Retinal pigment epithelial cell (primary cell): ENCODE data around the gene FAHD2A.
A peak's percentile ranks its signal among the peaks of the same experiment; 100 is the strongest.
"Not testable (repeated sequence)": the region's sequence is repeated elsewhere in the genome, so short reads cannot be mapped to it uniquely, and the experiment has no call there.

Source experiments
- DNase-seq: peaks from one replicate; pipeline ENCODE4 v3.0.0-alpha.2; 2010; ENCODE audit warnings: low read depth
- H3K4me3 ChIP-seq: 2 replicates; pipeline ENCODE4 v1.5.1; 2011; ENCODE audit warnings: mild to moderate bottlenecking, low read length, control low read depth, moderate library complexity
- CTCF ChIP-seq: conservative IDR thresholded peaks from 2 replicates; pipeline ENCODE4 v1.5.1; 2011; ENCODE audit warnings: low read depth, low read length, control low read depth, inconsistent platforms

FAHD2A gene

GRCh38 chr2:95391641-95392310 is 10.7 kb upstream of the FAHD2A start:
- no peak for TF ChIP-seq CTCF
- DNase-seq: no peak
- no peak overlapping the region for H3K4me3 ChIP-seq

- TF ChIP-seq CTCF: no peak
Measured at GRCh38 chr2:95392320-95392719, 10.2 kb upstream of the FAHD2A start.

GRCh38 chr2:95392730-95393455 is 9.6 kb upstream of the FAHD2A start:
- DNase-seq: no peak
- no peak overlapping the region for H3K4me3 ChIP-seq
- peak; percentile 22 for TF ChIP-seq CTCF

More at GRCh38 chr2:95392320-95392719, 10.2 kb upstream of the FAHD2A start:
- no peak for DNase-seq
- H3K4me3 ChIP-seq: no peak overlapping the region

GRCh38 chr2:95393901-95394300 is 8.6 kb upstream of the FAHD2A start:
- TF ChIP-seq CTCF: no peak
- H3K4me3 ChIP-seq: no peak overlapping the region
- DNase-seq: no peak

DNA sequence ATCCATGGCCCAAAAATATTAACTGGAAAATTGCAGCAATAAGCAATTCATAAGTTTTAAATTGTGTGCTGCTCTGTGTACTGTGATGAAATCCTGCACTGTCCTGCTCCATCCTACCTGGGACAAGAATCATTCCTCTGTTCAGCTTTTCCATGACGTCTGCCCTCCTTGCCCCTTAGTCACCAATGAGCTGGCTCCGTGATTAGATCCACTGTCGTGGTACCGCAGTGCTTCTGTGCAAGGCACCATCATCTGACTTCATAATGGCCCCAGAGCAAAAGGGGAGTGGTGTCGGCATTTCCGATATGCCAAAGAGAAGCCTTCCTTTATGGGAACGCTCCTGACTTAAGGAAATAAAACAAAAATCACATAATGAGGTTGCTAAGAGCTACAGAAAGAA is 3.4 kb upstream of the FAHD2A start:
- no peak overlapping the region for H3K4me3 ChIP-seq
- no peak for DNase-seq
- TF ChIP-seq CTCF: no peak

DNA sequence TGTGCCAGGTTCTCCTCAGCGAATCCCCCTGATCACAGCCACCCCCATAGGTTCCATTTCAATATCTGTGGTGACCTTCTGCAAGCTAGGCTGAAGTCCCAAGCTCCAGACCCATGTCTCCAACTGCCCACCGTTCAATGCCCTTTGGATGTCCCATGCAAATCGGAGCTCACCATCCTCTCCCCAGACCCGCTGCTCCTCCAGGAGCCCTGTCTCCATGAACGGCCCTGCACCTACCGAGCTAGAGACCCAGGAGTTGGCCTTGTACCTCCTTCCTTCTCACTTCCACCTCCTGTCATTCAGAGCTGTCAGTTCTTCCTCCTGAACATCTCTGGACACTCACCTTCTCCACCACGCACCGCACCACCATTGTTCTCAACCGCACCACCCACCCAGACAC is 1.0 kb upstream of the FAHD2A start:
- DNase-seq: no peak
- H3K4me3 ChIP-seq: peak overlapping the region; percentile 96
- TF ChIP-seq CTCF: no peak

DNA sequence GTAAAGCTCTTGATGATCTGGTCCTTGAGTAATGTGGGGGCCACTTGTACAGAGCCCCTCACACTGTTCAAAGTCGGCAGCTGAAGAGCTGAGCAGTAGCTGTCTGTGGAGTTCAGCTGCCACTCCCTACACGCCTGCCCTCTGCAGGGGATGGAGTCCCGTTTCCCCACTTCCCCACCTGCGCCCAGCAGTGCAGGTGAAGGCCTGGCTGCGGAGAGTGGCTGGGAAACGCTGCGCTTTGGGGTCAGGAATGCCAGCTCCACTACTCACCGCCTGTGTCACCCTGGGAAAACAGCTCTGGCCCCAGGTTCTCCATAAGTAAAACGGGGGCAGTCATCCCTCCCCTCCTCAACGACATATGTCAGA is 521 bp upstream of the FAHD2A start:
- not testable (repeated sequence) for DNase-seq
- H3K4me3 ChIP-seq: peak overlapping the region; percentile 96
